Mesendoderm (in vitro differentiated cells): ENCODE data around the gene CUZD1.

ENCODE experiments used
- DNase-seq: peaks from one replicate; pipeline ENCODE4 v3.0.0; 2013
- H2AK5ac ChIP-seq: 2 replicates; pipeline ENCODE4 v1.6.1; 2013; ENCODE audit warnings: low read length, inconsistent platforms
- H2BK120ac ChIP-seq: 2 replicates; pipeline ENCODE4 v1.6.1; 2013; ENCODE audit warnings: low read depth, mild to moderate bottlenecking, low read length, moderate library complexity, mixed read lengths
- H2BK15ac ChIP-seq: replicated peaks from 2 replicates; pipeline ENCODE4 v1.6.1; 2013; ENCODE audit warnings: low read depth, mild to moderate bottlenecking, moderate library complexity
- H2BK5ac ChIP-seq: 2 replicates; pipeline ENCODE4 v1.6.1; 2013; ENCODE audit warnings: low read length, inconsistent platforms
- H3K18ac ChIP-seq: 2 replicates; pipeline ENCODE4 v1.6.1; 2013; ENCODE audit warnings: mild to moderate bottlenecking, low read length, mixed read lengths
- H3K23ac ChIP-seq: one replicate; pipeline ENCODE4 v1.6.1; 2013; ENCODE audit warnings: low read length
- H3K27ac ChIP-seq: 2 replicates; pipeline ENCODE4 v1.5.1; 2013; ENCODE audit warnings: low read depth, mild to moderate bottlenecking, inconsistent platforms, low read length, moderate library complexity
- H3K27me3 ChIP-seq: 2 replicates; pipeline ENCODE4 v1.6.1; 2013; ENCODE audit warnings: low read length, control low read depth, mild to moderate bottlenecking, inconsistent platforms; ENCODE audit not compliant: insufficient read depth, poor library complexity
- H3K36me3 ChIP-seq: 2 replicates; pipeline ENCODE4 v1.6.1; 2013; ENCODE audit warnings: low read length, inconsistent platforms; ENCODE audit not compliant: control insufficient read depth, insufficient read depth
- H3K4ac ChIP-seq: one replicate; pipeline ENCODE4 v1.6.1; 2013; ENCODE audit warnings: low read depth, mild to moderate bottlenecking, low read length, moderate library complexity
- H3K4me1 ChIP-seq: 2 replicates; pipeline ENCODE4 v1.6.1; 2013; ENCODE audit warnings: low read depth, low read length, inconsistent platforms; ENCODE audit not compliant: control insufficient read depth
- H3K4me2 ChIP-seq: 2 replicates; pipeline ENCODE4 v1.6.1; 2013; ENCODE audit warnings: low read length
- H3K4me3 ChIP-seq: 2 replicates; pipeline ENCODE4 v1.5.1; 2013; ENCODE audit warnings: mild to moderate bottlenecking, low read length
- H3K56ac ChIP-seq: one replicate; pipeline ENCODE4 v1.6.1; 2013; ENCODE audit warnings: low read length
- H3K79me1 ChIP-seq: 2 replicates; pipeline ENCODE4 v1.6.1; 2013; ENCODE audit warnings: low read length, inconsistent platforms
- H3K79me2 ChIP-seq: 2 replicates; pipeline ENCODE4 v1.6.1; 2013; ENCODE audit warnings: mild to moderate bottlenecking, low read length; ENCODE audit not compliant: control insufficient read depth, insufficient read depth
- H3K9ac ChIP-seq: 2 replicates; pipeline ENCODE4 v1.6.1; 2013; ENCODE audit warnings: low read length, inconsistent platforms
- H4K5ac ChIP-seq: one replicate; pipeline ENCODE4 v1.6.1; 2013; ENCODE audit warnings: low read length
- H4K8ac ChIP-seq: one replicate; pipeline ENCODE4 v1.6.1; 2013; ENCODE audit warnings: low read depth, mild to moderate bottlenecking, control low read depth, low read length, moderate library complexity
- WGBS: extraction: QIAGEN DNeasy Blood & Tissue Kit; methylation state at CpG from one replicate; pipeline ENCODE4 v1.1.7; 2013; ENCODE audit warnings: low lambda C conversion rate, missing lambda C conversion rate; ENCODE audit not compliant: insufficient coverage; ENCODE audit errors: extremely low coverage; 5-methylcytosine and 5-hydroxymethylcytosine counted together

The CUZD1 gene

DNA sequence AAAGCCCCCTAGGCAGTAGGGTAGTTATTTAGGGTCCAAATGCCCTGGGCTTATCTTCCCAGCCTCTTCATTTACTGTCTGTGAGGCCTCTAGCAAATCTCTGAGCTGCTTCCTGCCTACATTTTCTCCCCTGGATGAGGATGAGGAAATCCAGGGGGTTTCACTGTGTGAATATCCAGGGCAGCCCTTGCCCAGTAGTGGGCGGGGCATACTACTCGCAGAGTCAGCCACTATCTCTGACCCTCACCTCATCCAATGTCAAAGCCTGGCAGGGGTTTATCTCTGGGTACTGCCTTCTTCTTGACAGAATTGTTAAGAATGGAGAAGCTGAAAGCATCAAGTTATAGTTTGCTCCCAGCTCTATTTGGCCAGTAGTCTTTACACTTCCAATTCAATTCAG, 48.9 kb downstream of the CUZD1 start:
- Histone ChIP-seq H3K4me3 (no peak overlapping the region), H3K23ac (peak overlapping the region; percentile 18), H2BK15ac (no peak overlapping the region), H4K5ac (no peak overlapping the region), H2BK120ac (no peak overlapping the region), H3K79me2 (no peaks in the 10 kb centered on the region), H4K8ac (no peak overlapping the region), H3K4ac (no peak overlapping the region), H3K4me2 (no peak overlapping the region), H3K27ac (no peak overlapping the region), H2AK5ac (no peak overlapping the region), H2BK5ac (peak overlapping the region; percentile 74), H3K79me1 (no peaks in the 10 kb centered on the region), H3K9ac (no peak overlapping the region), H3K4me1 (peaks cover 3% of the 10 kb centered on the region), H3K56ac (peak overlapping the region; percentile 47), H3K36me3 (no peaks in the 10 kb centered on the region), H3K18ac (no peak overlapping the region), H3K27me3 (no peaks in the 10 kb centered on the region)
- DNase-seq, result peak; percentile 67
- WGBS, result no CpG with 5 or more reads among the region's 2 CpGs

DNA sequence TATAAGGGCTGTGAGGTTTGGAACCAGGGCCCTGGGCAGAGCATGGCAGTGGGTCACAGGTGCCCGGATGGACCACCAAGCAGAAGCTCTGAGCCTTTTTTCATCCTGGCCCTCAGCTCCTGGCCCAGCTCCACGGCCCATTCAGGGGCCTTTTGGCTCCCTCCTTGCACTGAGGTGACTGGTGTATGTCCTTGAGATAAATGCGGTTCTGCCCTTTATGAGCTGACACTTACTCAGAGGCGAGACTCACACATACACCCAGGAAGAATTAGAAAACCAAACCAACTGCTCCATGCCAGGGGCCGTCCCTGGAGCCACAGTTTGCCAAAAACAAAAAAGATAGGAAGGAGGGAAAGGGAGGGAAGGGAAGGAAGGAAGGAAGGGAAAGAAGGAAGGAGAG, 49.7 kb downstream of the CUZD1 start:
- no CpG with 5 or more reads among the region's 5 CpGs for WGBS

DNA sequence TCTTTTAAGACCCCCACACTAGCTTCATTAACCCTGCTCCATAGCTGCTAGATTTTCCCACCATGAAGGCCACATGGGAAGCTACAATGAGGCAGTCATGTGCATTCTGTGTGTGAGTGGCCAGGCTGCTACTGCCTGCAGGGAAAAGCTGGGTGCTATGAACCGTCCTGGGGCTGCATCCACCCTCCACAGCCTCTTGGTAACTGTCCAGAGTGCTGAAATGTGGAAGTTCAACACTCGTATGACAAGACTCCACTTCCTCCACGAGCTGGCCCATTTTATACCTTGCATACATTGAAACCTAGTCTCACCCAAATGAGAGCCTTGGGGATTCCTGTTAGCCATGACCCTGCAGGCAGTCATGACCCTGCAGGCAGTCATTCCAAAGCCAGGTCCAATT, 59.4 kb downstream of the CUZD1 start:
- Histone ChIP-seq H3K23ac (no peak overlapping the region), H3K27me3 (no peaks in the 10 kb centered on the region), H4K8ac (no peak overlapping the region), H3K36me3 (no peaks in the 10 kb centered on the region), H2AK5ac (no peak overlapping the region), H3K27ac (no peak overlapping the region), H3K18ac (no peak overlapping the region), H3K79me2 (no peaks in the 10 kb centered on the region), H3K56ac (no peak overlapping the region), H3K4me1 (no peaks in the 10 kb centered on the region), H3K79me1 (no peaks in the 10 kb centered on the region), H2BK120ac (no peak overlapping the region), H3K4me3 (no peak overlapping the region), H2BK15ac (no peak overlapping the region), H3K4me2 (no peak overlapping the region), H4K5ac (no peak overlapping the region), H2BK5ac (no peak overlapping the region), H3K9ac (no peak overlapping the region), H3K4ac (no peak overlapping the region)
- peak; percentile 80 for DNase-seq
- no CpG with 5 or more reads among the region's 3 CpGs for WGBS

More for the DNA sequence above, 49.7 kb downstream of the CUZD1 start:
- no peak overlapping the region for H3K23ac ChIP-seq
- H3K4me2 ChIP-seq, result no peak overlapping the region
- H2BK120ac ChIP-seq, result no peak overlapping the region
- H2BK5ac ChIP-seq, result no peak overlapping the region
- no peaks in the 10 kb centered on the region for H3K36me3 ChIP-seq
- H3K4me3 ChIP-seq, result no peak overlapping the region
- no peak overlapping the region for H3K27ac ChIP-seq
- no peak overlapping the region for H2AK5ac ChIP-seq
- no peak overlapping the region for H2BK15ac ChIP-seq
- no peaks in the 10 kb centered on the region for H3K79me2 ChIP-seq
- no peak overlapping the region for H3K9ac ChIP-seq
- no peak overlapping the region for H3K18ac ChIP-seq
- peak overlapping the region; percentile 31 for H3K56ac ChIP-seq
- no peak for DNase-seq
- no peaks in the 10 kb centered on the region for H3K27me3 ChIP-seq
- no peak overlapping the region for H4K8ac ChIP-seq
- H3K4me1 ChIP-seq, result peaks cover 3% of the 10 kb centered on the region
- no peak overlapping the region for H4K5ac ChIP-seq
- no peaks in the 10 kb centered on the region for H3K79me1 ChIP-seq
- H3K4ac ChIP-seq, result no peak overlapping the region

DNA sequence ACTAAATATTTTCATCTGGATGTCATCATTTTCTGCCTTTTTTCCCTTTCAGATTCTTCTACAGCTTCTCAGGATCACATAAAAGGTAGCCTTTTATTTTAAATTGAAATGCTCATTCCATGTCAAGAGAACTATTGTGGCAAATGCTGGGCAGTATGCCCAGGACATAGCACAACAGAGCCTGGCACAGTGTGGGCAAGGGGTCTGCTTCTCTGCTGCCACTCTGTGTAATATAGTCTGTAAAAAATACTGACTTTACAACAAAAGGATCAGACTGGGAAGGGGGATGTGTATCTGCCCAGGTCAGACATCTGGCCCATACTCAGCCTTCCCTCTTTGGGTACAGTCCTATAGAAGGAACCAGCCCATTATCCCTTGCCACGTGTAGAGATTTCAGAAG, 62.7 kb downstream of the CUZD1 start:
- no peak overlapping the region for H3K23ac ChIP-seq
- no peak overlapping the region for H3K4me3 ChIP-seq
- no peak overlapping the region for H2BK5ac ChIP-seq
- no peaks in the 10 kb centered on the region for H3K79me2 ChIP-seq
- no peak overlapping the region for H4K8ac ChIP-seq
- no peaks in the 10 kb centered on the region for H3K27me3 ChIP-seq
- no peaks in the 10 kb centered on the region for H3K4me1 ChIP-seq
- H3K79me1 ChIP-seq, result no peaks in the 10 kb centered on the region
- no peak overlapping the region for H4K5ac ChIP-seq
- no peak for DNase-seq
- no peak overlapping the region for H2AK5ac ChIP-seq
- no peaks in the 10 kb centered on the region for H3K36me3 ChIP-seq
- H2BK15ac ChIP-seq, result no peak overlapping the region
- no peak overlapping the region for H3K56ac ChIP-seq
- no peak overlapping the region for H3K18ac ChIP-seq
- H3K4ac ChIP-seq, result no peak overlapping the region
- H3K27ac ChIP-seq, result no peak overlapping the region
- H2BK120ac ChIP-seq, result no peak overlapping the region
- WGBS, result no CpG with 5 or more reads among the region's 1 CpG
- no peak overlapping the region for H3K9ac ChIP-seq
- no peak overlapping the region for H3K4me2 ChIP-seq
